Raji (cell line): ENCODE measurements around the gene GCH1.

Source experiments
- POLR2A ChIP-seq: IDR thresholded peaks from 2 replicates; pipeline ENCODE4 v1.6.1; 2011; ENCODE audit warnings: low read depth, low read length, control low read depth; ENCODE audit not compliant: insufficient read depth

The GCH1 gene

DNA sequence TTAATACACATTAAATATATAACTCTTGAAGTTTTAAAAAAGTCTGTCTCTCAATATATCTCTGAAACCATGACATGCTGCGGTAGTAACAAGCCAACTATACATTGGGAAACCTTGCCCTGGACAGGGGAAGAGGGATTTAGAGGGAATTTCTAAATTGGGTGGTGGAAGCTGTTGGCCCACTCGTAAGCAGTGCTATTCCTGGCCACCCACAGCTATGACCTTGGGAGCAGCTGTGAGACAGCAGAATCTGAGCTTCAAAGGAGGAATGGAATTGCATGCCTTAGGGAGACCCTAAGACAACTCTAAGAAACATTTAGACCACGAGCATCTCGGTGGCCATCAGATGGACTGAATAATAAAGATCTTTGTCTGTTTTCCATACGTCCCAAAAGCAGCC lies 15.8 kb upstream of the GCH1 start:
- TF ChIP-seq POLR2A: no peak

DNA sequence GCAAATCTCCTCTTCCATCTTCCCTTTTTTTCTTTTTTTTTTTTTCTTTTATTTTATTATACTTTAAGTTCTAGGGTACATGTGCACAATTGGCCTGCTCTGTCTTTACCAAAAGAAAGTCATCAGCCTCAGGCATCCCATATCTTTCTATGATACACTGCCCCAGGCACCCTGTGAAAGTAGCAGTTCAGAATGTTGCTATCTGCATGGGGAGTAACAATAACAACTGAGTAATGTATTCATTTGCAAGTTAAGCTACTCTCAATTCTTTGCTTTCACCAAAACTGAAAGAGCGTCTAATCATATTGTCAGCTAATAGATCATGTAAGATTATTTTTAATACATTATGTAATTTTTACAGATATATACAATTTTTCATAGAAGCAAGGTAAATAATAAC lies 13.5 kb upstream of the GCH1 start:
- TF ChIP-seq POLR2A: no peak

DNA sequence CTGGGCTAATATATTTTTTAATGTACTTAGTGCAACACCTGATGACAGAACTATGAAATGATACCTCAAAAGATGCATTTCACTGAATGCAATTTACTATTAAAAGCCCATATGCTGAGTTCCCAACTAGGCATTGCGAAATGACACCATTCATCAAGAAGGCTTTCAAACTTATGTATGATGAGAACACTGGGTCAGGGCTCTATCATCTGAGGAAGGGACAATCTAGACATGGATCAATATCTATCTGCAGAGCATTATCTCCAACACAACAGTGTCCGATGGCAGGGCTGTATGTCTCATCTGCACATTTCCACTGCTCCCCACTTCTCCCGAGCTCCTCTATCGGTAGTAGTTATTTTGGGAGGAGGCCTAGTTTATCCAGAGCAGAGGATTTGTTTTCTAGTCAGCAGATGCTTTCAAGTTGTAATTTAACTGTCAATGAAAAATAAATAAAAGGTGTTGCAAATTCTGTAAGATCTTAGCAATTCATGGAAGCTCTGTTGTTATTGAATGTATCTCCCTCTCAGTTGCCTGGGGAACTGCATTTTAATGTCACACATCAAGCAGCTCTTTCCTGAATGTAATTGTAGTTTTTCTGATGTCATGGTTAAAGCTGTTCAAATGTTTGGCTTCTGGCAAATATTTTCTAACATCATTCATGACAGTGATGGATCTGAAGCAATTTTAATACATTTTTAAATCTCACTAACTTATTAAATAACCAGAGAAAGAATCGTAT lies 7.4 kb upstream of the GCH1 start:
- no peak for TF ChIP-seq POLR2A

DNA sequence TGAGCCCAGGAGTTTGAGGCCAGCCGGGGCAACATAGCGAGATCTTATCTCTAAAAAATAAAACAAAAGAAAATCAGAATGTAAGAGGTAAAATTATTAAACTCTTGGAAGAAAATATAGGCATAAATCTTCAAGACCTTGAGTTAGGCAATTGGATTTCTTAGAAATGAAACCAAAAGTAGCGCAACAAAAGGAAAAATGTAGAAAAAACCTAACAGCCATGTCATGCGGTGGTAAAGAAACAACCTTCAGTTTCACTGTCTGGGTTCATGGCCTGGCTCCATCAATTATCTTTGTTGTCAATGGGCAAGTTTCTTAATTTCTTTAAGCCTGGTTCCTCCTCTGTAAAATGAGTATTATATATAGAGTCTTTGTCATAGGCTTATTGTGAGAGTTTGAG lies 5.6 kb upstream of the GCH1 start:
- TF ChIP-seq POLR2A: no peak

DNA sequence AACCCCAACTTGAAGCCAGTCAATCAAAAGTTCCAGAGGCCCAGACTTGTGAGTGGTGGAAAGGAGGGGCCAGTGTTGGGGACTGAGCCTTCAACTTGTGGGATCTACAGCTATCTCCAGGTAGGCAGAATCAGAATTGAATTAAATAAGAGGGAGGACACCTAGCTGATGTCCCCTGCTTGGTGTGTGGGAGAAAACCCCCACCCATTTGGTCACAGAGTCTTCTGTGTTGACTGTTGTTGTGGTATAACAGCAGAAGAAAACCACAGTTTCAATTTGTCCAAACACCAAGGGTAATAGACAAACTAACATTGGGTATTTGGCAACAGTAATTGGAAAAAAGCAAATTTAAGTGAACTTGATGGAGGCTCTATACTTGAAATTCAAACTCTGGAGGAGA lies 3.4 kb upstream of the GCH1 start:
- TF ChIP-seq POLR2A: no peak

DNA sequence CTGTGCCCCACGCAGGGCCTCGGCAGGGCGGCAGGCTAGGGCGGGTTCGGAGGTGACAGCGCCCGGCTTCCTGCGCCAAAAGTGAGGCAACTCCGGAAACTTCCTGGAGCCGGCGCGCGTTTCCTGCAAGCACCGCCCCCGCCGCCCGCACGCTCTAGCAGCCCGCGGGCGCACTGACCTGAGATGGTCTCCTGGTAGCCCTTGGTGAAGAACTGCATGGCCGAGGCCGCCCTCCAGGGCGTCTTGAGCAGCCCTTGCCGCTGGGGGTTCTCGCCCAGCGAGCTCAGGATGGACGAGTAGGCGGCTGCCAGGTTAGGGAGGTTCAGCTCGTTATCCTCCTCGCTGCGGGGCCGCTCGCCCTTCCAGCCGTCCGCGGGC lies 494 bp downstream of the GCH1 start:
- TF ChIP-seq POLR2A: no peak

DNA sequence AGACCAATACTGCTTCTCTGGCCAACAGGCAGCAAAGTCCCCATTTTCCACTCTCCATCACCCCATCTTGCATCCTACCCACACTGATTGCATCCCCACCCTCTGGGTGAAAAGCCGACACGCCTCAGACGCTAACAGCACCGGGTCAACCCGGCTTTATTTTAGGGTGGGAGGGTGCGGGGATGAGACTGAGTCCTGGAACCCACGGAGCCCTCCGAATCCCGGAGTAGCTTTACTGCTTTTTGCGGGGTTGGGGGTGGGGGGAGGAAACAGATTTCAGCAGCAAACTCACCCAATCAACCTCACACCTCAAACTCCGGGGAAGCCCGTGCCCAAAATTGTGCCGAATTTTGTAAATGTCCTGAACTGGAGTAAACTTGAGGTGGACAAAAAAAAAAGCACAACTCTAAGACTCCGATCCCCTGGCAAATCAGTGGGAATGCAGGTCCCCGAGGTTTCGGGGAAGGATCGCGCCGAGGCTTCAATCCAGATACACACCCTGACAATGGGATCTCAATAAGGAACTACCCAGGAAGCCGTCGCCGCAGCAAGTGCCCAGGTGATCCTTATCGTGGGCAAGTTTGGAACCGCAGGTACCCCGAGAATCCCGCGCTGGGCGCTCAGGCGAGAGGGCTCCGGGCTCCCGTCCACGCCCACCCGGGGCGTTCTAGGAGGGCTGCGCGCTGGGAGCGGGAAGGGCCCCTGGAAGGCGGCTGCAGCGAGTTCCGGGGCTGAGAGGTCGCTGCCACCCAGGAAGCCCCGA lies 1.1 kb downstream of the GCH1 start:
- TF ChIP-seq POLR2A: no peak

DNA sequence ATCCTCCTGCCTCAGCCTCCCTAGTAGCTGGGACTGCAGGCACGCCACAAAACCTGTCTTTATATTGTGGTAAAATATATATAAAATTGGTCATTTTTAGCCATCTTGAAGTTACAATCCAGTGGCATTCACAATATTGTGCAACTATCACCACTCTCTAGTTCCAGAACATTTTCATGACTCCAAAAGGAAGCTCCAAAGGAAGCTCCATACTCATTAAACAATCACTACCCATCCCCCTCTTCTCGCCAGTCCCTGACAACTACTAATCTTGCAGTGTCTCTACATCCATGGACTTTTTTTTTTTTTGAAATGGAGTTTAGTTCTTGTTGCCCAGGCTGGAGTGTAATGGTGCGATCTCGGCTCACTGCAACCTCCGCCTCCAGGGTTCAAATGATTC lies 3.1 kb downstream of the GCH1 start:
- no peak for TF ChIP-seq POLR2A

DNA sequence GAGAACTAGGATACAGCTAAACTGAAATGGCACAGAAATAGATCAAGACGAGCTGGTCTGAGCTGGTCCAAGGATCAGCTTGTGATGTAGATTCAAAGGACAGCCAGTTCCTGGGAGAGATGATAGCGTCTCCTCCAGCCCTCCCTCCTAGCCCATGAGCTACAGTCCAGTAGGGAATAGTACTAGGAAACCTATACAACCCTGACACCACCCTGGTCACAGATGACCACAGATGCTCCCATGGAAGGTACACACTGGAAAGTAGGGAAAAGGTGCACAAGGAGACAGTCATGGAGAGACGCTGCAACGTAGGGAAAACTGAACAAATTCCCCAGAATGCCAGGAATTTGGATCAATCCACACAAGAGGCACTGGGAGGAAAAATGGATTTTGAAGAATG lies 6.9 kb downstream of the GCH1 start:
- TF ChIP-seq POLR2A: no peak

DNA sequence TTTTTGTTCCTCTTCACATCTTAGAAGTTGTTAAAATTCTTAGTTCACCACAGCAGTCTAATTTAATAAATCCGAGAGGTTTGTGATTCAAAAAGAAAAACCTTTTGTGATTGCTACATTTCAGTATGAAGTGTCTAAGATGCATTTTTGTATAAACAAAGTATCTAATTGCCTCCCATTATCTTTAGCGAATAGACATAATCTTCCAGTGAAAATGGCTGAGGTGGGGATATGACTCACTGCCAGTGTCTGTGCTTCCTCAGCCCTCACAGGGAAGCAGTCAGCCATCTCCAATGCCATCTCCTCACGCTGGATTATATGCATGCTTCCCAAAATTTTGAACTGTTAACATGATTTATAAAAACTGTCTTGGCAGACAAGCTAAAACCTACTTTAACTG lies 7.6 kb downstream of the GCH1 start:
- TF ChIP-seq POLR2A: no peak

DNA sequence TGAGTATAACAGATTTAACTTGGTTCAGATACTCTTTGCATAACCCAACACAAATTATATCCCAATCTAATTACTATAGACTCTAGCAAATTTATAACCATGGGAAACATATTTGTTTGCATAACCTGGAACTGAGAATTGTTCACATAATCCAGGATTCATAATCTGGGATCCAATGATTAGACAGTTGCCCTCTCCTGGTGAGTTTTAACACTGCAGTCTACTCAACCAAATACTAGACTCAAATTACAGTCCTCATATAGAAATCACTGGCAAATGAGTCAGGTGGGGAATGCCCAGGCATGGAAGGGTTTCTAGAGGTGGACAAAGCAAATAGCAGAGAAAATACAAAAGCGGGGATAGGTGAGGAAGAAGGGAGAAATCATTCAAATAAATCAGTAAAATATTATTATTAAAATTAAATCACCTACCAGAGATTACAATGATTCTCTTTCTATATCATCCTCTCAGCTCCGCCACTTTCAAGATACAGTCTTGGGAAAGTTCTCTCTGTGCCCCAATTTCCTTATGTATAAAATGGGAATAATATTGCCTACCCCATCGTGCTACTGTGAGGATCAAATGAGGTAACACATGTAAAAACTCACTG lies 9.4 kb downstream of the GCH1 start:
- no peak for TF ChIP-seq POLR2A

DNA sequence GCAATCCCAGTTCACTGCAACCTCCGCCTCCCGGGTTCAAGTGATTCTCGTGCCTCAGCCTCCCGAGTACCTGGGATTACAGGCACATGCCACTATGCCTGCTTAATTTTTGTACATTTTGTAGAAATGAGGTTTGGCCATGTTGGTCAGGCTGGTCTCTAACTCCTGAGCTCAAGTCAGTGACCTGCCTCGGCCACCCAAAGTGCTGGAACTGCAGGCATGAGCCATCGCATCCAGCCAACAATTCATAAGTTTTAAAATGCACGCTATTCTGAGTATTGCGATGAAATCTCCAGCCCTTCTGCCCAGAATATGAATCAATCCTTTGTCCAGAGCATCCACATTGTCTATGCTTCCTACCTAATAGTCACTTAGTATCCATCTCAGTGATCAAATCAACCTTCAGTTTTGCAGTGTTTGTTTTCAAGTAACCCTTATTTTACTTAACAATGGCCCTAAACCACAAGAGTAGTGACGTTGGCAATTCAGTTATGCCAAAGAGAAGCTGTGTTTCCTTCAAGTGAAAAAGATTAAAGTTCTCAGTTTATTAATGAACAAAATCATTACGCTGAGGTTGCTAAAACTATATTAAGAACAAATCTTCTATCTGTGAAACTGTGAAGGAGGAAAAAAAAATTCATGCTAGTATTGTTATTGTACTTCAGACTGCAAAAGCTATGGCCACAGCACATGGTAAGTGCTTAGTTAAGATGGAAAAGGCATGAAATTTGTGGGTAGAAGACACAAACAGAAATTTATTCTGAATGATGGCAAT lies 11.0 kb downstream of the GCH1 start:
- TF ChIP-seq POLR2A: no peak

DNA sequence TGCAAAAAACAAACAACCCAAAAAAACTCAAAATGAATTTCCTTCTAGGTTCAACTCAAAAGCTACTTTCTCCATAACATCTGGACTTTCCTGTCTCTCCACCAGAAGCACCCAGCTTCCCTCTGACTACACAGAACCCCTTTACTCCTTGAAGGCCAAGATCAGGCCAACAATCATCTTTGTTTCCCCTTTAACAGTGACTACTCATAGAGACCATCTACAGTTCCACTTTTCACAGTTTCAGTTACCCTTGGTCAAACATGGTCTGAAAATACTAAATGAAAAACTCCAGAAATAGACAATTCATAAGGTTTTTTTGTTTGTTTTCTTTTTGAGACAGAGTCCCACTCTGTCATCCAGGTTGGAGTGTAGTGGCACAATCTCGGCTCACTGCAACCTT lies 11.8 kb downstream of the GCH1 start:
- no peak for TF ChIP-seq POLR2A

DNA sequence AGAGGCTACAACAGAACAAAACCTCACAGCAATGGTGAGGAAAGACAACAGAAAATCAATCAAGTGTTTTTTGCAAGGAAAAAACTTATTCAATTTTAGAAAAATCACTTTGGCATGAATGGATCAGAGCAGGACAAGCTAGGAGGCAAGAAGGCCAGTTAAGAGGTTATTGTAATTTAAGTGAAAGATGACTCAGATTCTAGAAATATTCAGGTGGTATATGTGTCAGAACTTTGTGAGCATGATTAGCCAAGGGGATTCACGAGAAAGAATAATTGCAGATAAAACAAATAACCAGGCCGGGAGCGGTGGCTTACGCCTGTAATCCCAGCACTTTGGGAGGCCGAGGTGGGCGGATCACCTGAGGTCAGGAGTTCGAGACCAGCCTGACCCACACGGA lies 12.7 kb downstream of the GCH1 start:
- TF ChIP-seq POLR2A: no peak

DNA sequence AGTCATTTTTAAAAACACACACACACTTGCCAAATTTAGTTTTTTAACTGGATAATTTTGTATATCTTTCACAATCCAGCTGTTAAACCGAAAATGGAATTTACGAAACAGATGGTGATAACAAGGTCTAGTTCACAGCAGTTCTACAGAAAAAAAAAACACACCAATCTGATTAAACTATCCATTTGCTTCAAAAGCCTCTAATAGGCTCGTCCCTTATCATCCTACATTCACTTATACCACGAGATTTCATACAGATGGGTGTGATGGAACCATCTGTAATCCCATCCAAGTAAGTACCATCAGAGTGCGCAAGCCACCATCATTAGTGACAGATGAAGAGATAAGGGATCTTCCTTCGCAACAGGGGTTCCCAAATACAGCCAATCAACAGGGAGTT lies 20.1 kb downstream of the GCH1 start:
- no peak for TF ChIP-seq POLR2A
